Muscle layer of colon (tissue), 2 donors: ENCODE measurements around the gene RASL12.
"Not testable (repeated sequence)": the region's sequence is repeated elsewhere in the genome, so short reads cannot be mapped to it uniquely, and the experiment has no call there.

Experiments
- H3K27ac ChIP-seq: one replicate; pipeline ENCODE4 v1.7.0; 2013; ENCODE audit warnings: low read depth, mild to moderate bottlenecking, low read length, moderate library complexity
- H3K27me3 ChIP-seq, 2 donors: one replicate each; pipeline ENCODE4 v1.7.0; 2013; ENCODE audit warnings: low read length in 2 of 2, mild to moderate bottlenecking in 2 of 2; ENCODE audit not compliant: insufficient read depth in 2 of 2, control insufficient read depth in 1 of 2
- H3K36me3 ChIP-seq: one replicate; pipeline ENCODE4 v1.7.0; 2013; ENCODE audit warnings: mild to moderate bottlenecking, low read length; ENCODE audit not compliant: insufficient read depth
- H3K4me1 ChIP-seq: one replicate; pipeline ENCODE4 v1.7.0; 2013; ENCODE audit warnings: mild to moderate bottlenecking, low read length; ENCODE audit not compliant: insufficient read depth
- H3K4me3 ChIP-seq, 2 donors: one replicate each; pipeline ENCODE4 v1.7.0; 2013; ENCODE audit warnings: low read length in 2 of 2, low read depth in 1 of 2, mild to moderate bottlenecking in 1 of 2, moderate library complexity in 1 of 2
- H3K9ac ChIP-seq: one replicate; pipeline ENCODE4 v1.7.0; 2013; ENCODE audit warnings: low read length
- H3K9me3 ChIP-seq: one replicate; pipeline ENCODE4 v1.7.0; 2013; ENCODE audit warnings: mild to moderate bottlenecking, low read length
- donor health status: abdominal sarcoma.
- donor health status: Adenocarcinoma of cecum.

The RASL12 gene

DNA sequence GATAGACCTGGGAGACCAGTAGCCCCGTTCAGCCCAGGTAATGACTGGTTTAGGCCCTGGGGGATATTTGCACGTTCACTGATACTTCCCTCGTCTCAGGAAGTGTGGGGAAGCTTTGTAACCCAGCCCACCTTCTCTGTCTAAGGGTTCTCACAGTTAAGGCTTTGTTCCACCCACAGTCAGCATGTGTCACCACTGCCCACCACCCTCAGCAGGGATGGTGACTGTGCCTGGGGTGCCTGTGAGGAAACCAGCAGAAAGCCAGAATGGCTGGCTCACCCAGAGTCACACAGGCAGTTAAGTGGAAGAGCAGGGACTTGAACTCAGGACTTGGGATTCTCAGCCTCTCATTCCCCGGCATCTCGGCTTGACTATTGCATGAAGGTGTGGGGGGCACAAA is 14.0 kb upstream of the RASL12 start:
- H3K27ac ChIP-seq: no peak overlapping the region
- no peaks in the 10 kb centered on the region for H3K36me3 ChIP-seq
- H3K4me1 ChIP-seq: peaks cover 53% of the 10 kb centered on the region
- H3K9me3 ChIP-seq: no peaks in the 10 kb centered on the region
- H3K4me3 ChIP-seq: no peak overlapping the region
- H3K9ac ChIP-seq: peak overlapping the region; percentile 7
- peaks cover 0 to 8% of the 10 kb centered on the region in 2 donors for H3K27me3 ChIP-seq

DNA sequence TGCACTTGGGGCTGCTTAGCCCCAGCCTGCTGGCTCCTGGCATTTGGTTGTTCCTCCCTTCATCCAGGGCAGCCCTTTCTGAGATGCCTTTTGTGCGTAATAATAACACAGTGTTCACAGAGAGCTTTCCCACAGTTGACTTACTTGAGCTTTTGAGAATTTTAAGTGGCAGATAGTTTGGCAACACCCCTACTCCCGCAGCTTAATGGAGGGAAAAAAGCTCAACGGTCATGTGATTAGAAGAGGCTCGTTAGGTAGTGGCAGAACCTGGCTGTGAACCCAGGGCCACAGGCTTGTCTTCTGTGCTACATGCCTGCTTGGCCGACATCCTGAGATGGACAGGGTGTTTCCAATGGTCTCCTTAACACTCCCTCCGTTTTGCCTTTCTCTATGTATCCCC is 13.5 kb upstream of the RASL12 start:
- no peak overlapping the region for H3K27ac ChIP-seq
- no peak overlapping the region for H3K4me3 ChIP-seq
- H3K27me3 ChIP-seq: peaks cover 0 to 8% of the 10 kb centered on the region in 2 donors
- no peaks in the 10 kb centered on the region for H3K9me3 ChIP-seq
- H3K36me3 ChIP-seq: no peaks in the 10 kb centered on the region
- no peak overlapping the region for H3K9ac ChIP-seq
- H3K4me1 ChIP-seq: peaks cover 48% of the 10 kb centered on the region

DNA sequence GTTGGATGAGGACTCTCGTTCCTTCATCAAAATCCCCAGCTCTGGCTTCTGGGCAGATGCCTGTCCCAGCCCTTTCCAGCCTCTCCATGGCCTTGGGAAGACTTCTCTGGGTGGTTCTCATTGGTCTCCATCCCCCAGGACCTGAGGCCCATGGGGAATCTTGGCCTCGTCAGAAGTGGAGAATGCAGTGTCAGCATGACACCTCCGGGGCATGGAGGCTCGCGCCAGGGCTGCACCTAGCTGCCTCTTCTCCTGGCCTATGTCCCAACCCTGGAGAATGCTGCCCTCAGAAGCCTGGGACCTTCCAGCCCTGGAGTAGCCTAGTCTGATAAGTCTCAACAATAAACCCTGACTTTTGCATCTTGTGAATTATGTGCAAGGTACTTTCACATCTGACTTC is 11.8 kb upstream of the RASL12 start:
- H3K27ac ChIP-seq: no peak overlapping the region
- H3K36me3 ChIP-seq: no peaks in the 10 kb centered on the region
- H3K27me3 ChIP-seq: peaks cover 0 to 8% of the 10 kb centered on the region in 2 donors
- no peak overlapping the region for H3K4me3 ChIP-seq
- H3K9me3 ChIP-seq: no peaks in the 10 kb centered on the region
- peaks cover 36% of the 10 kb centered on the region for H3K4me1 ChIP-seq
- no peak overlapping the region for H3K9ac ChIP-seq

DNA sequence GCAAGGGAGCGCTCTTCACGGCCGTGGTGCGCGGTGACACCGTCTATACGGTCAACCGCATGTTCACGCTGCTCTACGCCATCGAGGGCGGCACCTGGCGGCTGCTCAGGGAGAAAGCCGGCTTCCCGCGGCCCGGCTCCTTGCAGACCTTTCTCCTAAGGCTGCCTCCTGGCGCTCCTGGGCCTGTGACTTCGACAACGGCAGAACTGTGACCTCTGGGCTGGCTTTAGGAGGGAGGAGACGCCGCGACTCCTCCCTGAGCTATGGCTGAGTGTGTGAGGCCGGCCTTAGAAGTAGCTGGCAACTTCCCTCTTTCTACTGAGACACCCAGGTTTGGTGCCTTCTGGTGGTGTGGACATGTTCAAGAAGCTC is 10.2 kb upstream of the RASL12 start:
- H3K9ac ChIP-seq: no peak overlapping the region
- H3K27ac ChIP-seq: no peak overlapping the region
- H3K4me3 ChIP-seq: no peak overlapping the region

DNA sequence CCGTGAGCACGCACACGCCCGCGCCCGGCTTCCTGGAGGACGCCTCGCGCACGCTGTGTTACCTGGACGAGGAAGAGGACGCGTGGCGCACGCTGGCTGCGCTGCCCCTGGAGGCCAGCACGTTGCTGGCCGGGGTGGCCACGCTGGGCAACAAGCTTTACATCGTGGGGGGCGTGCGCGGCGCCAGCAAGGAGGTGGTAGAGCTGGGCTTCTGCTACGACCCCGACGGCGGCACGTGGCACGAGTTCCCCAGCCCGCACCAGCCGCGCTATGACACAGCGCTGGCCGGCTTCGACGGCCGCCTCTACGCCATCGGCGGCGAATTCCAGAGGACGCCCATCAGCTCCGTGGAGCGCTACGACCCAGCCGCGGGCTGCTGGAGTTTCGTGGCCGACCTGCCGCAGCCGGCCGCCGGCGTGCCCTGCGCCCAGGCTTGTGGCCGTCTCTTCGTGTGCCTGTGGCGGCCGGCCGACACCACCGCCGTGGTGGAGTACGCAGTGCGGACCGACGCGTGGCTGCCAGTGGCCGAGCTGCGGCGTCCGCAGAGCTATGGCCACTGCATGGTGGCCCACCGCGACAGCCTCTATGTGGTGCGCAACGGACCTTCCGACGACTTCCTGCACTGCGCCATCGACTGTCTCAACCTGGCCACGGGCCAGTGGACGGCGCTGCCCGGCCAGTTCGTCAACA is 9.6 kb upstream of the RASL12 start:
- H3K4me3 ChIP-seq: no peak overlapping the region
- no peaks in the 10 kb centered on the region for H3K36me3 ChIP-seq
- H3K9me3 ChIP-seq: no peaks in the 10 kb centered on the region
- H3K4me1 ChIP-seq: peaks cover 21% of the 10 kb centered on the region
- H3K27me3 ChIP-seq: peaks cover 0 to 8% of the 10 kb centered on the region in 2 donors
- no peak overlapping the region for H3K9ac ChIP-seq
- H3K27ac ChIP-seq: no peak overlapping the region

More for the DNA sequence above, 10.2 kb upstream of the RASL12 start:
- no peaks in the 10 kb centered on the region for H3K36me3 ChIP-seq
- H3K27me3 ChIP-seq: peaks cover 0 to 8% of the 10 kb centered on the region in 2 donors
- peaks cover 26% of the 10 kb centered on the region for H3K4me1 ChIP-seq
- H3K9me3 ChIP-seq: no peaks in the 10 kb centered on the region

DNA sequence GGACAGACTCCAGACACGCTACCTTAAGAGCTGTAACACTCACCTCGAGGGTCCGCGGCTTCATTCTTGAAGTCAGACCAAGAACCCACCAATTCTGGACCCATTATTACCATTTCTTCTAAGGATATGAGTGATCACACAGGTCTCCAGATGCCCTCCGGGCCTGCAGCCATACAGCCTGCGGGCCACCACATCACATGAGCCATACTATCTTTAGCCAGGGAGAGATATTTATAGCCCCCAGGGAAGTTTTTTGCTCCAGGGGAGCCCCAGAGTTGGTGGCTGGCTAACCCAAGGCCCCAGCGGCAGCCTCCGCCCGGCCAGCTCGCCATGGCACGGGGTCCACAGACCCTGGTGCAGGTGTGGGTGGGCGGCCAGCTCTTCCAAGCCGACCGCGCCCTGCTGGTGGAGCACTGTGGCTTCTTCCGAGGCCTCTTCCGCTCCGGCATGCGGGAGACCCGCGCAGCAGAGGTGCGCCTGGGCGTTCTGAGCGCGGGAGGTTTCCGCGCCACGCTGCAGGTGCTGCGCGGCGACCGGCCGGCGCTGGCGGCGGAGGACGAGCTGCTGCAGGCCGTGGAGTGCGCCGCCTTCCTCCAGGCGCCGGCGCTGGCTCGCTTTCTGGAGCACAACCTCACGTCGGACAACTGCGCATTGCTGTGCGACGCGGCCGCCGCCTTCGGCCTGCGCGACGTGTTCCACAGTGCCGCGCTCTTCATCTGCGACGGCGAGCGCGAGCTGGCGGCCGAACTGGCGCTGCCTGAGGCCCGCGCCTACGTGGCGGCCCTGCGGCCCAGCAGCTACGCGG is 8.9 kb upstream of the RASL12 start, which contains the start of gene KBTBD13:
Gene KBTBD13 (plus strand): TSS at position 261 of the 805 bp plus-strand sequence. CDS start 70 bp downstream, at position 331.
- H3K27me3 ChIP-seq: peaks cover 0 to 8% of the 10 kb centered on the region in 2 donors
- H3K4me1 ChIP-seq: peaks cover 21% of the 10 kb centered on the region
- H3K9ac ChIP-seq: no peak within 1 kb of the TSS

DNA sequence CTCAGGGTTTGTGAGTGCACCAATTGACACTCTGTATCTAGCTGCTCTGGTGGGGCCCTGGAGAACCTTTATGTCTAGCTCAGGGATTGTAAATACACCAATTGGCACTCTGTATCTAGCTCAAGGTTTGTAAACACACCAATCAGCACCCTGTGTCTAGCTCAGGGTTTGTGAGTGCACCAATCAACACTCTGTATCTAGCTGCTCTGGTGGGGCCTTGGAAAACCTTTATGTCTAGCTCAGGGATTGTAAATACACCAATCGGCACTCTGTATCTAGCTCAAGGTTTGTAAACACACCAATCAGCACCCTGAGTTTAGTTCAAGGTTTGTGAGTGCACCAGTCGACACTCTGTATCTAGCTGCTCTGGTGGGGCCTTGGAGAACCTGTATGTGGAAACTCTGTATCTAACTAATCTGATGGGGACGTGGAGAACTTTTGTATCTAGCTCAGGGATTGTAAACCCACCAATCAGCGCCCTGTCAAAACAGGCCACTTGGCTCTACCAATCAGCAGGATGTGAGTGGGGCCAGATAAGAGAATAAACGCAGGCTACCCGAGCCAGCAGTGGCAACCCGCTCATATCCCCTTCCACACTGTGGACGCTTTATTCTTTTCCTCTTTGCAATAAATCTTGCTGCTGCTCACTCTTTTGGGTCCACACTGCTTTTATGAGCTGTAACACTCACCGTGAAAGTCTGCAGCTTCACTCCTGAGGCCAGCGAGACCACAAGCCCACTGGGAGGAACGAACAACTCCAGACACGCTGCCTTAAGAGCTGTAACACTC is 8.0 kb upstream of the RASL12 start:
- H3K27me3 ChIP-seq, H3K9me3 ChIP-seq, H3K9ac ChIP-seq, H3K27ac ChIP-seq, H3K4me3 ChIP-seq, H3K36me3 ChIP-seq: not testable (repeated sequence)
- H3K4me1 ChIP-seq: peaks cover 22% of the 10 kb centered on the region

More for the DNA sequence above, 8.9 kb upstream of the RASL12 start, which contains the start of gene KBTBD13:
- no peak within 1 kb of the TSS for H3K4me3 ChIP-seq
- no peaks in the 10 kb centered on the region for H3K9me3 ChIP-seq
- no peak within 1 kb of the TSS for H3K27ac ChIP-seq
- no peaks in the 10 kb centered on the region for H3K36me3 ChIP-seq

DNA sequence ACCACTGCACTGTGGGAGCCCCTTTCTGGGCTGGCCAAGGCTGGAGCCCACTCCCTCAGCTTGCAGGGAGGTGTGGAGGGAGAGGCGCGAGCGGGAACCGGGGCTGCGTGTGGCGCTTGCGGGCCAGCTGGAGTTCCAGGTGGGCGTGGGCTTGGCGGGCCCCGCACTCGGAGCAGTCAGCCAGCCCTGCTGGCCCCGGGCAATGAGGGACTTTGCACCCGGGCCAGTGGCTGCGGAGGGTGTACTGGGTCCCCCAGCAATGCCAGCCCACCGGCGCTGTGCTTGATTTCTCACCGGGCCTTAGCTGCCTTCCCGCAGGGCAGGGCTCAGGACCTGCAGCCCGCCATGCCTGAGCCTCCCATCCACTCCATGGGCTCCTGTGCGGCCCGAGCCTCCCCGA is 7.2 kb upstream of the RASL12 start:
- not testable (repeated sequence) for H3K36me3 ChIP-seq, H3K27ac ChIP-seq, H3K9me3 ChIP-seq, H3K27me3 ChIP-seq, H3K9ac ChIP-seq, H3K4me3 ChIP-seq
- peaks cover 30% of the 10 kb centered on the region for H3K4me1 ChIP-seq

DNA sequence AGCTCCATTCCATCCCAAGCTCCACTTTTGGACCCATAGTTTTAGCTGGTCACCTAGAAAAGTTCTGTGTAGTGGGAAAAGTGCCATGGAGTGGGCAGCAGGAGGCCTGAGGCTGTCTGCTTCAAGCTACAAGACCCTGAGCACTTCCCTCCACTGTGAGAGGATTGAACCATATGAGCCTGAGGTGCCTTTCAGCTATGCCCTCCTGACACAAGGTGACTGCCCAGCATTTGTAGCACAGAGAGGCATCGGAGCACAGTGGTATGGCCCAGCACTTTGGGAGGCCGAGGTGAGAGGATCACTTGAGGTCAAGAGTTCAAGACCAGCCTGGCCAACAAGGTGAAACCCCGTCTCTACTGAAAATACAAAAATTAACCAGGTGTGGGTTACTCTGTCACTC is 4.8 kb upstream of the RASL12 start:
- H3K4me1 ChIP-seq: peaks cover 45% of the 10 kb centered on the region
- H3K27me3 ChIP-seq: peaks cover 0 to 8% of the 10 kb centered on the region in 2 donors
- no peak overlapping the region for H3K27ac ChIP-seq
- no peaks in the 10 kb centered on the region for H3K9me3 ChIP-seq
- H3K4me3 ChIP-seq: no peak overlapping the region
- no peaks in the 10 kb centered on the region for H3K36me3 ChIP-seq
- no peak overlapping the region for H3K9ac ChIP-seq

DNA sequence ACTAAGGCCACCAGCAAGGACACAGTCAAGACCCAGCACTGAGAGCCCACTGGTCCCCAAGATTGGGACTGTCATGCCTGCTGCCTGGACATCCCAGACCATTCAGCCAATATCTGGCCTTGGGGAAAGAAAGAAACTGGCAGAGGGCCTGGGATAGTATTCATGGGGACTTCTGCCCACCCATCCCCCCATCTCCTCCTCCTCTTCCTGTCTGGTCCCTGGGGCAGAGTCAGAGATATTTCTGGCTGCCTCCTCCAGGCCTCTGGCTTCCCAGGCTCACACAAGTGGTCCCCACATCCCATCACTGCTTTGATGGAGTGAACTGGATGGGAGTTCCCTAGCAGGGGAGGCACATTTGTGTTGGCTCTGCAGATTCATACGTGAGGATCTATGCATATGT is 4.2 kb upstream of the RASL12 start:
- no peaks in the 10 kb centered on the region for H3K9me3 ChIP-seq
- no peaks in the 10 kb centered on the region for H3K36me3 ChIP-seq
- H3K27ac ChIP-seq: no peak overlapping the region
- no peak overlapping the region for H3K9ac ChIP-seq
- H3K4me3 ChIP-seq: no peak overlapping the region
- H3K27me3 ChIP-seq: peaks cover 0 to 2% of the 10 kb centered on the region in 2 donors
- H3K4me1 ChIP-seq: peaks cover 45% of the 10 kb centered on the region

DNA sequence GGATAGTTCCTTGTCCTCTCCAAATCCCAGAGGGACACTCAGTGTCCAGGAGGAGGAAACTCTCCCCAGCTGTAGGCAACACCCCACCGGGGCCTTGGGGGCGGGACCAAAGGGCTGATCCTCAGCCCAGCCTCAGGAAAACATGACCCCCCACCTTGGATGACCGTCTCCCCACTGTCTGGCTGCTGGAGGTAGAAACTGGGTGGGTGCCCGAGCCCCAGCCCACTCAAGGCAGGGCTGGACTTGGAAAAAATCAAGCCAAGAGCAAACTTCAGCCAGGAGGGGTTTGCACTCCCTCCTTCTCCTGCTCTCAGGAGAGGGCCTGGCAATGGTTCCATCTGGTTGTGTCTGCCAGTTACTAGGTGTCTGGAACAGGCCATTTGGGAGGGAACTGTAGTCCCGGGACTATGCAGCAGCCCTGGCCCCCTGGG is 3.6 kb upstream of the RASL12 start:
- Histone ChIP-seq H3K27ac (peak overlapping the region; percentile 48), H3K9me3 (no peaks in the 10 kb centered on the region), H3K4me3 (no peak overlapping the region), H3K27me3 (no peaks in the 10 kb centered on the region), H3K4me1 (peaks cover 45% of the 10 kb centered on the region), H3K9ac (no peak overlapping the region), H3K36me3 (no peaks in the 10 kb centered on the region)
